Measurements from ENCODE around the gene LRTM2.

- TF ChIP-seq CTCF (conservative IDR thresholded peaks at IDR 0.05) = no peak
- TF ChIP-seq EZH2 (IDR thresholded peaks at IDR 0.05; ENCODE audit: low read depth) = no peak
Measured at GRCh38 chr12:1870998-1871917, 50.9 kb downstream of the LRTM2 start.

All from PC-9 (cell line).